Measurements from ENCODE around the gene FIGLA.
"Not testable (repeated sequence)": the region's sequence is repeated elsewhere in the genome, so short reads cannot be mapped to it uniquely, and the experiment has no call there.

Gene FIGLA

DNA sequence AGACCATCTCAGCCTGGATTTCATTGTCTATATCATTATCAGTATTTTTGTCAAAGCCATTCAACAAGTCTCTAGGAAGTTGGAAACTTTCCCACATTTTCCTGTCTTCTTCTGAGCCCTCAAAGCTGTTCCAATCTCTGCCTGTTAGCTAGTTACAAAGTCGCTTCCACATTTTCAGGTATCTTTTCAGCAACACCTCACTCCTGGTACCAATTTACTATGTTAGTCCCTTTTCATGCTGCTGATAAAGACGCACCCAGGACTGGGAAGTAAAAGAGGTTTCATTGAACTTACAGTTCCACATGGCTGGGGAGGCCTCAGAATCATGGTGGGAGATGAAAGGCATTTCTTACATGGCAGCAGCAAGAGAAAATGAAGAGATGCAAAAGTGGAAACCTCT is 9.3 kb upstream of the FIGLA start:
- no peak for FAIRE-seq
- no peak for DNase-seq (ENCODE audit: insufficient read length, low spot score)
- no peak for TF ChIP-seq POLR2A (IDR thresholded peaks at IDR 0.05; ENCODE audit: low read depth, low read length)
- TF ChIP-seq PAX5 (IDR thresholded peaks at IDR 0.05; ENCODE audit: insufficient read depth, low read length, severe bottlenecking) = no peak
- TF ChIP-seq TAF1 (IDR thresholded peaks at IDR 0.05; ENCODE audit: low read depth, low read length) = no peak
- no peak for TF ChIP-seq POLR2AphosphoS5 (IDR thresholded peaks at IDR 0.05; ENCODE audit: low read depth, low read length)
- no peak for TF ChIP-seq POU2F2 (IDR thresholded peaks at IDR 0.05; ENCODE audit: low read depth, low read length)

GRCh38 chr2:70797996-70798395 is 7.6 kb upstream of the FIGLA start:
- DNase-seq (ENCODE audit: insufficient read length, low spot score); FAIRE-seq: not testable (repeated sequence)

DNA sequence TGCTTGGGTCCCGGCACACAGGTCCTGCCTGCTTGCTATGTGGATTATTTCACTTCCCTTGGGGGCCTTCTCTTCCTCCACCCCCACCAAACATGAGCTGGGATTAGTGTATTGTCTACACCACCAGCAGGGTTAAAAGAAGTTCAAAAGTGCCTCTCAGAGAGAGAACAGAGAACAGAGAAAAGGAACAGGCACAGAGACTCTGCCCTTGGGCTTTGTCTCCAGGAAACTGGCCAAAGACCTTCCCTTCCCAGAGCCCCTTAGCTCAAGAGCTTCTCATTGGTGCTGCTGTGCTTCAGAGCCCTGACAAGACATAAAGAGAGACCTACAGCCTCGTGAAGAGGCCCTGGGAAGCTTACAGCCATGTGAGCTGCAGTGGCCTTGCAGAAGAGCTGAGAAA is 7.1 kb upstream of the FIGLA start:
- DNase-seq (ENCODE audit: insufficient read length, low spot score) (no peak), FAIRE-seq (no peak)
- TF ChIP-seq SPI1 (IDR thresholded peaks at IDR 0.05; ENCODE audit: low read depth, low read length) (no peak), POLR2AphosphoS5 (IDR thresholded peaks at IDR 0.05; ENCODE audit: low read depth, low read length) (no peak), PAX5 (IDR thresholded peaks at IDR 0.05; ENCODE audit: insufficient read depth, low read length, severe bottlenecking) (no peak), TAF1 (IDR thresholded peaks at IDR 0.05; ENCODE audit: low read depth, low read length) (no peak), POU2F2 (IDR thresholded peaks at IDR 0.05; ENCODE audit: low read depth, low read length) (no peak), POLR2A (IDR thresholded peaks at IDR 0.05; ENCODE audit: low read depth, low read length) (no peak)

DNA sequence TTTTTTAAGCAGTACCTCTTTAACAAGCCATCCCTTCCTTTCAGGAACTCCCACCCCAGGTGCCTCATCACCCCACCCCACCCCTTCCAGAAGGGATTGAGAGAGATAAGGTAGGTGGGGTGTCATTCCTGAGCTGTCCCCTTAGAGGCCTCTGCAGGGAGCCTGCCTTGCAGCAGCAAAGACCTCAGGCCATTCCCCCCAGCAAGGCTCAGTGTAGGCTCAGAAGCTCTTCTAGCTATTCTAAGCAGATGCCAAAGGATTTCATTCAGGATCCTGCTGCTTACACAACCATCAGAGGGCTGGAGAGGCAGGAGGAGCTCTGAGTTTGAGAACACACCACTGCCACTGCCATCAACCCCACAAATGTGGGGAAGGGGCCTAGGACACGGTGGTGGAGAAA is 5.8 kb upstream of the FIGLA start:
- no peak for FAIRE-seq
- no peak for TF ChIP-seq POLR2AphosphoS5 (IDR thresholded peaks at IDR 0.05; ENCODE audit: low read depth, low read length)
- no peak for TF ChIP-seq SPI1 (IDR thresholded peaks at IDR 0.05; ENCODE audit: low read depth, low read length)
- no peak for TF ChIP-seq POU2F2 (IDR thresholded peaks at IDR 0.05; ENCODE audit: low read depth, low read length)
- no peak for TF ChIP-seq PAX5 (IDR thresholded peaks at IDR 0.05; ENCODE audit: insufficient read depth, low read length, severe bottlenecking)

DNA sequence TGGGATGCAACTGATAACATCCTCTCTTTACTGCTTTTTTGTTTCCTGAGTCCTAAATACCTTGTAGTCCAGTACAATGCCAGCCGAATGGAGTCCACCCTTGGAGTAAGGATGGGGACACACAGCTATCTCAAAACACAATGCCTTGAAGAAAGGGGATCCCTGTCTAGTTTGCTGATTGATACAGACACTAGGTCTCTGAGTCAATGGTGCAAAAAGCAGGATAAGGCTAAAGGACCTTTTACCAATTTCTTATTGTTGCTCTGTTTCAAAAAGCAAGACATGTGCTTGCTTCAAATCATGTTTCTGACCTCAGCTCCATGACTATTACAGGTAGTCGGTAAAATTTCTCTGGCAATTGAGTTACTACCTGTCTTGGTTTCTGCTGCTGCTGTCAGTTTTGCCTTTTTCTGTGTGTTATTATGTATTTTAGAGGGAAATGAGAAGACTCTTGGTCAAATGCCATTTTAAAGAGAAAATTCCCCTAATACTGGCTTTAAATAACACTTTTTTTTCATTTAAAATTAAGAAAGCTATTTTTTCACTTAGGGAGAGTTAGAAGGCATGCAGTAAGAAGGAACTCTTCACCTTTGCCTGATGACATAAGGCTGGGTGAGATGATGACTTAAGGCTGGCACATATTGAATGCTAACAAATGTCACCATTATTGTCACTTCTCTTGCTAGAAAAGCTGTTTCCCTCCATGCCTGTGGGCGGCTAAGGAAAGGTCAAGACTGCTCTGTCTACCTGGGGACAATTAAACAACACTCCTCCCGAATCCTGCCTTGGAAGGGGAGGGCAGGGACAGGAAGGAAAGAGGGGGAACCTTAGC is 4.9 kb upstream of the FIGLA start:
- no peak for FAIRE-seq
- no peak for DNase-seq (ENCODE audit: insufficient read length, low spot score)
- TF ChIP-seq POU2F2 (IDR thresholded peaks at IDR 0.05; ENCODE audit: low read depth, low read length) (no peak), POLR2AphosphoS5 (IDR thresholded peaks at IDR 0.05; ENCODE audit: low read depth, low read length) (no peak), TAF1 (IDR thresholded peaks at IDR 0.05; ENCODE audit: low read depth, low read length) (no peak), SPI1 (IDR thresholded peaks at IDR 0.05; ENCODE audit: low read depth, low read length) (no peak)

More for the DNA sequence above, 5.8 kb upstream of the FIGLA start:
- no peak for DNase-seq (ENCODE audit: insufficient read length, low spot score)

- no peak for TF ChIP-seq SPI1 (IDR thresholded peaks at IDR 0.05; ENCODE audit: low read depth, low read length)
- TF ChIP-seq PAX5 (IDR thresholded peaks at IDR 0.05; ENCODE audit: insufficient read depth, low read length, severe bottlenecking) = no peak
- TF ChIP-seq TAF1 (IDR thresholded peaks at IDR 0.05; ENCODE audit: low read depth, low read length) = no peak
- TF ChIP-seq POLR2A (IDR thresholded peaks at IDR 0.05; ENCODE audit: low read depth, low read length) = no peak
- TF ChIP-seq POU2F2 (IDR thresholded peaks at IDR 0.05; ENCODE audit: low read depth, low read length) = no peak
- no peak for TF ChIP-seq POLR2AphosphoS5 (IDR thresholded peaks at IDR 0.05; ENCODE audit: low read depth, low read length)
- no peak for FAIRE-seq
- DNase-seq (ENCODE audit: insufficient read length, low spot score) = no peak
Measured at GRCh38 chr2:70793450-70793849, 3.0 kb upstream of the FIGLA start.

- DNase-seq (ENCODE audit: insufficient read length, low spot score) (no peak), FAIRE-seq (peak; percentile 13)
- no peak for TF ChIP-seq POLR2A (IDR thresholded peaks at IDR 0.05; ENCODE audit: low read depth, low read length)
- TF ChIP-seq TAF1 (IDR thresholded peaks at IDR 0.05; ENCODE audit: low read depth, low read length) = no peak
- TF ChIP-seq SPI1 (IDR thresholded peaks at IDR 0.05; ENCODE audit: low read depth, low read length) = no peak
- no peak for TF ChIP-seq POU2F2 (IDR thresholded peaks at IDR 0.05; ENCODE audit: low read depth, low read length)
- no peak for TF ChIP-seq PAX5 (IDR thresholded peaks at IDR 0.05; ENCODE audit: insufficient read depth, low read length, severe bottlenecking)
- no peak for TF ChIP-seq POLR2AphosphoS5 (IDR thresholded peaks at IDR 0.05; ENCODE audit: low read depth, low read length)
Measured at GRCh38 chr2:70789304-70790135, 923 bp downstream of the FIGLA start.

- TF ChIP-seq POLR2A (IDR thresholded peaks at IDR 0.05; ENCODE audit: low read depth, low read length) (no peak), SPI1 (IDR thresholded peaks at IDR 0.05; ENCODE audit: low read depth, low read length) (no peak), POLR2AphosphoS5 (IDR thresholded peaks at IDR 0.05; ENCODE audit: low read depth, low read length) (no peak), POU2F2 (IDR thresholded peaks at IDR 0.05; ENCODE audit: low read depth, low read length) (no peak), PAX5 (IDR thresholded peaks at IDR 0.05; ENCODE audit: insufficient read depth, low read length, severe bottlenecking) (no peak), TAF1 (IDR thresholded peaks at IDR 0.05; ENCODE audit: low read depth, low read length) (no peak)
- FAIRE-seq = peak; percentile 13
- no peak for DNase-seq (ENCODE audit: insufficient read length, low spot score)
Measured at GRCh38 chr2:70785137-70785911, 5.1 kb downstream of the FIGLA start.

DNA sequence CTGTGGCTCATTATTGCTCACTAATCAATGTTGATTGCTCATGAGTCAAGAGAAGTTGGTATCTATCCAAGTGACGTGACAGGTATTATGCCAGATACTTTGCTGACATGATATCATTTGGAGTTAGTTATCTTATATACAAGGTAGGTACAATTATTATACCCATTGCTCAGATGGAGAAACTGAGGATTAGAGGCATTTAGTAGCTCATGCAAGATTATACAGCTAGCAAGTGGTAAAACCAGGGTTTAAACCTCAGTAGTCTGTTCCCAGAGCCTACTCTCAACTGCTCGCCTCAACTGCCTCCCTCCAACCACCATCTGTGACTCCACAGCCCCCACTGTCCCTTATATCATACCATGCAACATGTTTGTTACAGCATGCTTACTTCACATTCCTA is 6.1 kb downstream of the FIGLA start:
- FAIRE-seq (no peak), DNase-seq (ENCODE audit: insufficient read length, low spot score) (no peak)

More for the DNA sequence above, 6.1 kb downstream of the FIGLA start:
- no peak for TF ChIP-seq TAF1 (IDR thresholded peaks at IDR 0.05; ENCODE audit: low read depth, low read length)
- TF ChIP-seq SPI1 (IDR thresholded peaks at IDR 0.05; ENCODE audit: low read depth, low read length) = no peak
- no peak for TF ChIP-seq POLR2AphosphoS5 (IDR thresholded peaks at IDR 0.05; ENCODE audit: low read depth, low read length)
- no peak for TF ChIP-seq PAX5 (IDR thresholded peaks at IDR 0.05; ENCODE audit: insufficient read depth, low read length, severe bottlenecking)
- no peak for TF ChIP-seq POU2F2 (IDR thresholded peaks at IDR 0.05; ENCODE audit: low read depth, low read length)
- TF ChIP-seq POLR2A (IDR thresholded peaks at IDR 0.05; ENCODE audit: low read depth, low read length) = no peak
